ENCODE measurements around the gene ARID1B. TPM values are rescaled to one million over a fixed set of nuclear protein-coding genes. Genes with fewer than 3 reads are reported as not detected.

The ARID1B gene
- total RNA-seq, 1 donor from 2014 or later: 248 TPM

DNA sequence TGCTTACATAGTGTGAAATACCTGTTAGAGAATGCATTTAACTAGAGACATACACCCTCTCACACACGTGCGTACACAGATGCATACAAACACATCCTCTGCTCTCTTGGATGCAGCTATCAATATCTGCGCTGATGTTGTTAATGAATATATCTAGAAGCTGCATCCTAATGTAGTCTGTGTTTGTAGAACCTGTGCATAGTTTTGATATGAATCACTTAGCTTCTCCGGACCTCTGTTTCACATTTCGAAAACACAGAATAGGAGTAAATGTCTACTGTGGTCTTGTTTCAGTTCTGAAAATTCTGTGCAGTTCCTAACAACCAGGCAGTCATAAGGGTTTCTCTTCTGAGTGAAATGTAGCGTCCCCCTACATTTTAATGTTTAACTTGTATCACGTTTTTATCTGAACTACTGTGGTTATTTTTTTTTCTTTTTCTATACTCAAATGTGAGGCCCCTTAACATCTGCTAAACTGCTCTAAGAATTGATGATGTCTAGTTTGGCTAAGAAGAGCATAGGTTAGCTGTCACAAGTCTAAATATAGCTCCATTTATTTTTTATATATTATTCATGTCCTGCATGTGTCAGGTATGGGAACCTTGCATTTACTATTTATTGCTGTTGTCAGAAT lies 291.6 kb downstream of the ARID1B start:
- CTCF ChIA-PET: interaction anchor here (1.0 to 1.4 kb wide), 3 partner anchors 13 to 23 kb away, joined by 3 read pairs; no protein-coding TSS in a partner anchor
- POLR2A ChIA-PET: interaction anchor here (0.7 to 2.2 kb wide), 5 partner anchors 11 to 250 kb away, joined by 3 to 7 read pairs (median 6); no protein-coding TSS in a partner anchor

DNA sequence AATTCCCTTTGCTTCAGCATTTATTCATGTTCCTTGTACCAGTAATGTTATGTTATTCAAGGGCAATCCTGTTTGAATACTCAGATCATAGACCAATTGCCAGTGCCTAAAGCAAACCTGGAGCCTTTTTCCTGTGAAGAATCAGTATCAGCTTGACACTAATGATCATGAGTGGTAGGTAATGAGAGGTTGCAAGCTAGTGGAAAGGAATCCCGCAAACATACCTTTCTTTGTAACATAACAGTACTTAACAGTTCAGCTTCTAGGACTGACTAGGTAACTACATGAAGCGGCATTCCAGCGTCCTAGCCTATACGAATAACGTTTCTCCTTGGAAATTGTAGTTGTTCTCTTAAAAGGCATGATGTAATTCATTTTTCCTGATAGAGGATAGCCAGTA lies 292.4 kb downstream of the ARID1B start:
- ATAC-seq (ENCODE audit: low read depth) (no peak), DNase-seq (no peak)
- TF ChIP-seq, protein P1, sequence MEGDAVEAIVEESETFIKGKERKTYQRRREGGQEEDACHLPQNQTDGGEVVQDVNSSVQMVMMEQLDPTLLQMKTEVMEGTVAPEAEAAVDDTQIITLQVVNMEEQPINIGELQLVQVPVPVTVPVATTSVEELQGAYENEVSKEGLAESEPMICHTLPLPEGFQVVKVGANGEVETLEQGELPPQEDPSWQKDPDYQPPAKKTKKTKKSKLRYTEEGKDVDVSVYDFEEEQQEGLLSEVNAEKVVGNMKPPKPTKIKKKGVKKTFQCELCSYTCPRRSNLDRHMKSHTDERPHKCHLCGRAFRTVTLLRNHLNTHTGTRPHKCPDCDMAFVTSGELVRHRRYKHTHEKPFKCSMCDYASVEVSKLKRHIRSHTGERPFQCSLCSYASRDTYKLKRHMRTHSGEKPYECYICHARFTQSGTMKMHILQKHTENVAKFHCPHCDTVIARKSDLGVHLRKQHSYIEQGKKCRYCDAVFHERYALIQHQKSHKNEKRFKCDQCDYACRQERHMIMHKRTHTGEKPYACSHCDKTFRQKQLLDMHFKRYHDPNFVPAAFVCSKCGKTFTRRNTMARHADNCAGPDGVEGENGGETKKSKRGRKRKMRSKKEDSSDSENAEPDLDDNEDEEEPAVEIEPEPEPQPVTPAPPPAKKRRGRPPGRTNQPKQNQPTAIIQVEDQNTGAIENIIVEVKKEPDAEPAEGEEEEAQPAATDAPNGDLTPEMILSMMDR (IDR thresholded peaks at IDR 0.05): no peak
- Mint-ChIP-seq H3K9me3 (no peaks in the 10 kb centered on the region), H3K27ac (no peak overlapping the region), H3K36me3 (ENCODE audit: low read depth) (peaks cover 27% of the 10 kb centered on the region), H3K4me3 (no peak overlapping the region), H3K4me1 (peaks cover 76% of the 10 kb centered on the region), H3K27me3 (no peaks in the 10 kb centered on the region)
- POLR2A ChIA-PET: interaction anchor here (0.5 to 2.2 kb wide), 4 partner anchors 15 to 251 kb away, joined by 3 to 6 read pairs (median 5); no protein-coding TSS in a partner anchor
- intact Hi-C loops (cut with micrococcal nuclease): loop anchor here (1.0 to 2.0 kb wide), 3 partner anchors 10 to 35 kb away; no protein-coding TSS in a partner anchor
- CTCF ChIA-PET: interaction anchor here (1.4 kb wide), 1 partner anchor 15 kb away, joined by 3 read pairs; no protein-coding TSS in a partner anchor

More for the DNA sequence above, 291.6 kb downstream of the ARID1B start:
- intact Hi-C loops (cut with micrococcal nuclease): loop anchor here (1.0 to 2.0 kb wide), 5 partner anchors 10 to 47 kb away; no protein-coding TSS in a partner anchor
- H3K4me1 Mint-ChIP-seq: peaks cover 78% of the 10 kb centered on the region
- no peak for DNase-seq
- TF ChIP-seq, protein P1 (IDR thresholded peaks at IDR 0.05): no peak
- peak overlapping the region; percentile 29 for H3K4me3 Mint-ChIP-seq
- H3K36me3 Mint-ChIP-seq (ENCODE audit: low read depth): peaks cover 25% of the 10 kb centered on the region
- no peaks in the 10 kb centered on the region for H3K27me3 Mint-ChIP-seq
- peak overlapping the region; percentile 64 for H3K27ac Mint-ChIP-seq
- ATAC-seq (ENCODE audit: low read depth): peak; percentile 89
- H3K9me3 Mint-ChIP-seq: no peaks in the 10 kb centered on the region

DNA sequence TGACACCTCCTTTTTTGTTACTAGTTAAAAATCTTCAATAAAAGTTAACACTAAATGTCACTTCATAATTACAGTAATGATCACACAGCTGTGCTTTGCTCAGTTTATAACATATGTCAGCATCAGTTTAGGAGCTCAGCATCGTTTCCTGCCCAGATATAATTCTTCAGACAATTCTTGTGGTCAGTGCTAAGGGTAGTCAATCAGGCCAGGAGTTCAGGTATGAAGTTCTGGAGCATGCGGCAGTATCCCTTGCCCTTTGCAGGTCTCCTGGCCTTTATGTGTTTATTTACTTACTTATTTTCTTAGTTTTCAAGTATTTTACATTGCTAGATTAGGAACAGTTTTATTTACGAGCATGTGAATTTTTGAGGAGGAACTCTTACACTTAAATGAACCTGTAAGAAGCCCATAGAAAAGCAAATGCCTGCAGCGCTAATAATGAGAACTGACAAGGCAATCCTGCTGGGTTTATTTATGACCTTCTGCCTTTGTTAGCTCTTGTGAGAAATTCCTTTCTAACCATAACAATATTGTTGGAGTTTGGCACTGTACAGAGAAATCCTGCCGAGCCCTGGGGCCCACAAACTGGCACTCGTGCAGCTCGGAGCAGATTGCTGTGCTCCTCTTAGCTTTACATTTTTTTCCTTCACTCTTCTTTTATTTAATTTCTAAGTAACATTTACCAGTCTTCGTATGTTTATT lies 293.4 kb downstream of the ARID1B start:
- no peak for DNase-seq
- Mint-ChIP-seq H3K4me1 (peaks cover 79% of the 10 kb centered on the region), H3K36me3 (ENCODE audit: low read depth) (peaks cover 25% of the 10 kb centered on the region), H3K27me3 (no peaks in the 10 kb centered on the region), H3K27ac (no peak overlapping the region), H3K9me3 (no peaks in the 10 kb centered on the region), H3K4me3 (no peak overlapping the region)
- no peak for ATAC-seq (ENCODE audit: low read depth)
- CTCF ChIA-PET: interaction anchor here (0.9 kb wide), 1 partner anchor 25 kb away, joined by 3 read pairs; no protein-coding TSS in a partner anchor
- POLR2A ChIA-PET: interaction anchor here (0.5 to 2.2 kb wide), 3 partner anchors 49 to 1881 kb away, joined by 3 to 6 read pairs (median 3); no protein-coding TSS in a partner anchor
- intact Hi-C loops (cut with micrococcal nuclease): no loop called here
- TF ChIP-seq, protein P1 (IDR thresholded peaks at IDR 0.05): no peak

DNA sequence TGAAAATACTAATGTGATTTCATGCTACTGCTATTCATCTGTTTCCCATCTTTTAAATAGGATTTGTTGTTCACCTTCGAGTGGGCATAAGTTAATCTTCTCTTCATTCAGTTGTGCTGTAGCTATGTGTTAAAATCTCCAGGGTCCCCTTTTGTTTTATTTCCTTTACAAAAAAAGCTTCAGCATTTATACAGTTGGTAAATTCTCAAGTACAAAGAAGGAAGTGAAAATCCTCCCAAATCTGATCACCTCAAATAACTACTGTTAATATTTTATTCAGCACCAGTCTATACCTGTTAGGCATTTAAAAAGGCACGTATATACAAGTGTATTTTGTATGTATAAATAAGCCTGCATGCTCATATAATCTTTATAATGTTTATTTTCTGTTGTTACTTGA lies 294.9 kb downstream of the ARID1B start:
- DNase-seq: no peak
- no peaks in the 10 kb centered on the region for H3K9me3 Mint-ChIP-seq
- peaks cover 22% of the 10 kb centered on the region for H3K36me3 Mint-ChIP-seq (ENCODE audit: low read depth)
- TF ChIP-seq, protein P1 (IDR thresholded peaks at IDR 0.05): no peak
- peaks cover 82% of the 10 kb centered on the region for H3K4me1 Mint-ChIP-seq
- ChIA-PET POLR2A (interaction anchor here (0.7 kb wide), 1 partner anchor 17 kb away, joined by 3 read pairs; no protein-coding TSS in a partner anchor), CTCF (interaction anchor here (1.4 kb wide), 1 partner anchor 37 kb away, joined by 3 read pairs; no protein-coding TSS in a partner anchor)
- no peaks in the 10 kb centered on the region for H3K27me3 Mint-ChIP-seq
- intact Hi-C loops (cut with micrococcal nuclease): no loop called here
- peak overlapping the region; percentile 47 for H3K27ac Mint-ChIP-seq
- ATAC-seq (ENCODE audit: low read depth): no peak
- H3K4me3 Mint-ChIP-seq: peak overlapping the region; percentile 36

DNA sequence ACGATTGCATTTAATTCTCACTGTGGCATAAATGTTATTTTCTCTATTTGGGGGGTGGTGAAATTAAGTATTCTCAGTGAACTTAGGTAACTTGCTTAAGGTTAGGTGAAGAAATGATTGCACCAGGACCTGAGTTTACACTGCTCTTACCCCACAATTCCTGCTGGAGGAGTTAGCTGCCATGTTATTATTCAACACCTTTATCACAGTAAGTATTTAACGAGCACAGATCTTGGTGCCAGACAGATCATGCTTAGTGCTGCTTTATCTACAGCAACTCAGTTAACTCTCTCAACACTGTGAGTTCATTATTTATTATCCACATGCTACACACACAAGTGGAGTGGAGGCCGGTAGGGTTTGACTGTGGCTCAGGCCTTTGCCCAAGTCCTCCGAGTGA lies 296.4 kb downstream of the ARID1B start:
- Mint-ChIP-seq H3K9me3 (no peaks in the 10 kb centered on the region), H3K27me3 (no peaks in the 10 kb centered on the region), H3K27ac (no peak overlapping the region), H3K4me3 (no peak overlapping the region), H3K36me3 (ENCODE audit: low read depth) (peaks cover 22% of the 10 kb centered on the region), H3K4me1 (peaks cover 81% of the 10 kb centered on the region)
- ChIA-PET CTCF (no interaction called here), POLR2A (interaction anchor here (0.7 kb wide), 1 partner anchor 45 kb away, joined by 4 read pairs; no protein-coding TSS in a partner anchor)
- intact Hi-C loops (cut with micrococcal nuclease): no loop called here
- ATAC-seq (ENCODE audit: low read depth) (no peak), DNase-seq (no peak)
- TF ChIP-seq, protein P1 (IDR thresholded peaks at IDR 0.05): no peak
